Stimulated activated effector memory CD8-positive, alpha-beta T cell treated with anti-CD3 and anti-CD28 coated beads, Interleukin-12 subunit alpha, Interleukin-12 subunit beta, amount 100 ng/mL, for 72 hours (primary cell): ENCODE data around the gene CALY.

Source experiments
- ATAC-seq: fragments of 150-1000 bp; cut with Tn5 transposase; 2 replicates; pipeline ENCODE4 v1.10.0; 2021
- DNase-seq, 2 donors: peaks; one replicate each; pipeline ENCODE4 v3.0.0; 2021 to 2022; ENCODE audit warnings: low spot score in 2 of 2
- H3K27ac Mint-ChIP-seq: one replicate; pipeline ENCODE4 v1.8.0; 2022; ENCODE audit warnings: mild to moderate bottlenecking, mixed read lengths
- H3K36me3 Mint-ChIP-seq: one replicate; pipeline ENCODE4 v1.8.0; 2022; ENCODE audit warnings: mild to moderate bottlenecking, mixed read lengths
- H3K4me1 Mint-ChIP-seq: one replicate; pipeline ENCODE4 v1.8.0; 2022; ENCODE audit warnings: mixed read lengths
- H3K4me3 Mint-ChIP-seq: one replicate; pipeline ENCODE4 v1.8.0; 2022; ENCODE audit warnings: mild to moderate bottlenecking, mixed read lengths
- H3K9me3 Mint-ChIP-seq: one replicate; pipeline ENCODE4 v1.8.0; 2022; ENCODE audit warnings: mixed read lengths

CALY gene

GRCh38 chr10:133274751-133275683, 61.7 kb downstream of the CALY start:
- Mint-ChIP-seq H3K36me3 (peaks cover 63% of the 10 kb centered on the region), H3K9me3 (no peaks in the 10 kb centered on the region), H3K27ac (peak overlapping the region; percentile 88), H3K4me3 (peak overlapping the region; percentile 88), H3K4me1 (peaks cover 34% of the 10 kb centered on the region)
- DNase-seq (peak; percentile 48 to 85), ATAC-seq (peak; percentile 55)
